ENCODE results near the gene CLASP1.

- TF ChIP-seq CTCF (IDR thresholded peaks at IDR 0.05) (no peak), POLR2A (IDR thresholded peaks at IDR 0.05) (no peak)
These were observed 281.9 kb downstream of the CLASP1 start for GRCh38 chr2:121367246-121367900.
